NCI-H2107 (cell line): ENCODE data around the gene SMARCC2.
"Not testable (repeated sequence)": the region's sequence is repeated elsewhere in the genome, so short reads cannot be mapped to it uniquely, and the experiment has no call there.

Experiments used
- DNase-seq: peaks from one replicate; lab custom pipeline; 2025; lab: John Stamatoyannopoulos, UW

The SMARCC2 gene

DNA sequence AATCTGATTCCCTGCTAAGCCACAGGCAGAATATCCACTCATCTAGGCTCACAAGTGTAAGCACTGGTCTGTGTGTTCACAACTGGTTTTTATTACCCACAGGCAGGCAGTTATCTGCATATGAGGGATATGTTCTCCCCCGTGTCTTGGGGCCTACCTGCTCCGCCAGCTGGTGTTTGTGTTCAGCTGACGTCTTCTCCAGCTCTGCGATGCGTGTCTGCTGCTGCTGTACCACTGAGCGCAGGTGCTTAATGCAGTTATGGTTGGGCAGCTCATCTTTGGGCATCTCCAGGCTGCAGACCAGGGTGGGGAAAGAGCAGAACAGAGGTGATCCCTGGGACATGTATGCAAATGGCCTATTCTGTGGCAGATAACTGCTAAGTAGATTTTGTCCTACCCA, 18.7 kb upstream of the SMARCC2 start:
- DNase-seq = no peak

DNA sequence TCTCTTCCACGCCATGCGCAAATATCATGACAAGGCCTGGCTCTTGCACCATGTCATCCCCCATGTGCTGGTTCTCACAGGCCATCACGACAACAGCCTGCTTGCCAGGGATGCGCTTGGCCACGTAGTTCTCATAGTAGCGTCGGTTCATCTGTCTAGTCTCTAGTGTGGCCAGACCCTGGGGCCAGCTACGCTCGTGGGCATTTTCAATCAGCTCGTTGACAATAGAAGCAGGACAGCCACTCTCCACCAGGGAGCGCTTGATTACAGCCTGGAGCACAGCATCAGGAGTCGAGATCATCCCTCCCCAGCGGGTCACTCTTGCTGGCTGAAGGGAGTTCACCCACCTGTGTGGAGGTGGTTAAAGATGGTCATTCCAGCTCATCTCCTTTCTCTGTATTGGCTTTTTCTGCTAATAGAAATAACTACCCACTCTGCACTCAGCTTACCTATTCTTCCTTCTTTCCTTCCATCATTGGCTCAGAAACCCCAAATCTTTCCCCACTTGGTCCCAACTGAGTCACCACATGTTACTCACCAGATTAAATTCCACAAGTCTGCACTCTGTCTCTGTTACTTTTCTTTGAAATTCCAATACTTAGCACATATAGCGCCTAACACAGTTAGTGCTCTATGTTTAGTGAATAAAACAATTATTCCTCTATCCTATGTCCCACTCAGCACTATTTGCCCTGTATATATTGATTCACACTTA, 17.3 kb upstream of the SMARCC2 start:
- DNase-seq = no peak

DNA sequence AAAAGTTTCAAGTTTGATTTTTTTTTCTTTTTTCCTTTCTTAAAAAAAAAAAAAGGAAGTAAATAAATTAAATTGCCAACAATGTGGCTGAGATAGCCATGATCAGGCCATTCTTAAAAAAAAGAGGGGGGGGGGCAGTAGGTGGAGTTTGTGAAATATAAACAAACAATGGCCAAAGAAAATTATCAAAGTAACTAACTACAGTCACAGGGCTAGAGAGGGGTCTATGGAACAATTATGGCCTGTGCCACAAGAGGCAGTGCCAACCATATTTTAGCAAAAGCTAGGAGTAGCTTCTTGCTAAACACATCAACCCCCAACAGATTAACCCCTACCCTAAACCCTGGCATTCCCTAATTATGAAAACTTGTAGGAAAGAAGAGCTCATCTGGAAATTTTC, 16.2 kb upstream of the SMARCC2 start:
- DNase-seq = no peak

GRCh38 chr12:56204275-56204674, 15.0 kb upstream of the SMARCC2 start:
- no peak for DNase-seq

DNA sequence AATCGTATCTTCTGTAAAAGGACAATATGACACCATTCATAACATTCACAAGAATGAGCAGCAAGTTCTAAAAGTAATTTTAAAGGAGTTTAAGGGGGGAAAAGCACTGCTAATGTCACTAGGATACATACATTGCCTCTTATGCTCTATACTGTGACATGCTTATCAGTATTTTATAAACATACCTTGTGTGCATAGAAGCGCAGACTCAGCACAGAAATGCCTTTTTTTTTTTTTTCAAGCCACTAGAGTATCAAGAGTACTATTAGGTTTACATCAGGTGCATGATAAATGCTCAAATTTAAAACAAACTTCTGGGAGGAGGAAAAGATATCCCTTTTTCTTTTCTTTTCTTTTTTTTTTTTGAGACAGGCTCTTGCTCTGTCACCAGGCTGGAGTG, 13.6 kb upstream of the SMARCC2 start:
- DNase-seq = no peak

DNA sequence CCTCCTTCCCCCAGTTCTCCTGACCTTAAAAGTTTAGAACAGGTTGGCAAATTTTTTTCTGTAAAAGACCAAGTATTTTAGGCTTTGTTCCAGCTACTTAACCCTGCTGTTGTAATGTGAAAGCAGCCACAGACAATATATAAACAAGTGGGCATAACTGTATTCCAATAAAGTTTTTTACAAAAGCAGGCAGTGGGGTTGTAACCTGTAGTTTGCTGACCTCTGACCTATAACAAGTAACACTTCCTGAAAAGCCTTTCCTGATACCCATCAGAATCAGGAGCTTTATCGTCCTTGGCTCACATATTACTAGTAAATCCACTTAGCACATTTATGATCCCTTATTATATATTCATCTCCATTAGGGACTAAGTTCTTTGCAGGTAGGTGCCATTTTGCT, 13.1 kb upstream of the SMARCC2 start:
- no peak for DNase-seq

DNA sequence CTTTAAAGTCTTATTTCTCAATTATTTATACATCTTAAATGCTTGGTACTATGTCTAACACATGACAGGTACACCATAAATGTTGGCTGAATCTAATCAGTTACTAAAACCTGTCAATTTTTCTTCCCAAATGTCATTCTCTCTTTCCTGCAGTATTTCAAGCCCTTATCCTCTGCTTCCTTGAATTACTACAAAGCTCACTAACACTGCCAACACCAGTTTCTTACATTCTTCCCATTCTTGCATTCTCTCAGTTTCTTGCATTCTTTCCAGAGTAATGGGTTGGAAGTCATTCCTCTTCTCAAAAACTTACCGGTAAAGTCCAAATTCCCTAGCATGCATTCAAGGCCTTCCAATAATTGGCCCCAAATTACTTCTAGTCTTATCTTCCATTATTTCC, 9.6 kb upstream of the SMARCC2 start:
- no peak for DNase-seq

DNA sequence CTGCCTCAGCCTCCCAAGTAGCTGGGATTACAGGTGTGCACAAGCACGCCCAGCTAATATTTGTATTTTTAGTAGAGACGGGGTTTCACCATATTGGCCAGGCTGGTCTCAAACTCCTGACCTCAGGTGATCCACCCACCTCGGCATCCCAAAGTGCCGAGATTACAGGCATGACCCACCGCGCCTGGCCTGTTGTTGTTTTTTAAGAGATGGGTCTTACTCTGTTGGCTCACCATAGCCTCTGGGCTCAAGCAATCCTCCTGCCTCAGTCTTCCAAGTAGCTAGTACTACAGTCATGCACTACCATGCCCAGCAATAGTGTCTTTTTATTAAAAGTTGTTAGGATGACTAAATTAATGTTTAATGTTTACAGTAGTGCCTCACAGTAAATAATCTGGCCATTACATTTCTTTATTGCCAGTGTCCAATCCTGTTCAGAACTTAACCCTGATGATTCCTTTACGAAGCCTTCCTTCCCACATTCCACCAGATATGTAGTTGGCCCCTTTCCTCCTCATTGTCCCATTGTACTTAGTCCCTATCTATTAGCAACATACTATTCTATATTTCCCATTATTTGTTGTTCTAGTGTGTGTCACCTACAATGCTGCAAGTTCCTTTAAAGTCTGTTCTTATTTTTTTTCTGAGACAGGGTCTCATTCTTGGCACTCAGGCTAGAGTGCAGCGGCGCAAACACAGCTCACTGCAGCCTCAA, 8.8 kb upstream of the SMARCC2 start:
- DNase-seq = no peak

- not testable (repeated sequence) for DNase-seq
Observed at GRCh38 chr12:56196818-56197550, 7.7 kb upstream of the SMARCC2 start.

- DNase-seq = peak; percentile 79
Observed at GRCh38 chr12:56193025-56193578, 3.8 kb upstream of the SMARCC2 start.

DNA sequence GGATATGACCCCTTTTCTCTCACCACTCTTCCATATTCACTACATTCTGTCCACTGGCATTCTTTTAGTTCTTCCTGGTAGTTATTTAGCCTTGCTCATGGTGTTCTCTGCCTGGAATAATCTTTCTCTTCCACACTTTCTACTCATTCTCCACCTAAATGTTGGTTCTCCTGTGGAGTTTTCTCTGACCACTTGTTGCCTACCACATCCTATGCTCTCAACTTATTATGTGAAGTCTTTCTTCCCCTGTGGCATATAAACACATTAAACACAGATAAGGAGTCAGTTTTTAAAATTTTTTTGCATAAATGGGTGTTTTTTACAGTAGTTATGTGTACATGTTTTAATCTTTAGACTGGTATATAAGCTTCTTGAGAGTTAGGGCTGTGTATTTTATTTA, 3.3 kb upstream of the SMARCC2 start:
- no peak for DNase-seq

DNA sequence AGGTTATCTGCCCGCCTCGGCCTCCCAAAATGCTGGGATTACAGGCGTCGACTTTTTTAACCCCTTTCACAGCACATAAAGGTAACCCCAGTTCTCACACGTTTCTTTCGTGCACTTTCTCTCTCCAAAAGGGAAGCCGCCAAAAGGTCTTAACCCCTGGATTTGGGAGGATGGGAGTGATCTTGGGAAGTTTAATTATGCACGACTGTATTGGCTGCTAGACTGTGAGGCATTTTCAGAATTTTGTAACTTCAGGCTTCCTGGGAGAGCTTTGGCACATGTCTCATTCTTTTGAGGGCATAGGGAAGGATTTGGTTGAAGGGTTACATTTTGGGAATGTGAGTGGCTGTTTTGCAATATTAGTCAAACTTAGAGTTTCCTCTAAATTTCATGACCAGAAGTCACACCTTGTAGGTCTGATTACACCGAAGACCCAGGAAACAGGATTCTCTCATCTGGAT, 1.4 kb upstream of the SMARCC2 start:
- DNase-seq = no peak

- DNase-seq = peak; percentile 83
Observed at GRCh38 chr12:56189918-56190694, 823 bp upstream of the SMARCC2 start.

- no peak for DNase-seq
Observed at GRCh38 chr12:56188778-56189098, 545 bp downstream of the SMARCC2 start.

DNA sequence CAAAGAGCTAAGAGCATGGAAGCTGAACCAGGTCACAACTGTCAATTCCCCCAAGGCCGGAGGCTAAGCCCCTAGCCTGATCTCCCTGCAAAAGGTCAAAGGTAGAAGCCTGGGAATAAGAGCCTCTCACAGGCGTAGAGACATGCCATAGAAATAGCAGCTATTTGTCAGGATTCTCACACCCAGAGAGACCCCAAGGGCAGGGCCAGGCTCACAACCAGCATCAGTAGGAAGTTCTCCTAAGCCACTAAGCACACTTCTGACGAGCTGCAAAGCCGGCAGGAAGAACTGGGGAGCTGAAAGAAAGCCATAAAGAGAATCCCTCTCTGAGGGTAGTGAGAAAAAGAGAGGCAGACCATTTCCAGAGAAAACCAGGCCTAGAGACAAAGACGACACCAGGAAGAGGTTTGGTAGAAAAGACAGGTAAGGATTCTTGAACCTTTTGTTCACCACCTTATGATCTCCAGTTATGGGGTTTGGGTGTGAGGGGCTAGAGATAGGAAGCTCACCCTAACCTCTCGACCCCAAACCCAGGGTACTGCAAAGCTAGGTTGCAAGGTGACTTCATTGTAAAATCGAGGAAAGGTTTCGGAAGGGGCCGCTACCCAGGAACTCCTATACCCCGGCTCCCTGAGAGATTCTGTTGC, 1.0 kb downstream of the SMARCC2 start:
- DNase-seq = no peak

- no peak for DNase-seq
Observed at GRCh38 chr12:56186957-56187356, 2.3 kb downstream of the SMARCC2 start.

GRCh38 chr12:56178347-56178746, 10.9 kb downstream of the SMARCC2 start:
- DNase-seq = no peak

GRCh38 chr12:56172839-56173238, 16.4 kb downstream of the SMARCC2 start:
- no peak for DNase-seq

GRCh38 chr12:56169229-56169759, 20.0 kb downstream of the SMARCC2 start:
- DNase-seq = no peak

DNA sequence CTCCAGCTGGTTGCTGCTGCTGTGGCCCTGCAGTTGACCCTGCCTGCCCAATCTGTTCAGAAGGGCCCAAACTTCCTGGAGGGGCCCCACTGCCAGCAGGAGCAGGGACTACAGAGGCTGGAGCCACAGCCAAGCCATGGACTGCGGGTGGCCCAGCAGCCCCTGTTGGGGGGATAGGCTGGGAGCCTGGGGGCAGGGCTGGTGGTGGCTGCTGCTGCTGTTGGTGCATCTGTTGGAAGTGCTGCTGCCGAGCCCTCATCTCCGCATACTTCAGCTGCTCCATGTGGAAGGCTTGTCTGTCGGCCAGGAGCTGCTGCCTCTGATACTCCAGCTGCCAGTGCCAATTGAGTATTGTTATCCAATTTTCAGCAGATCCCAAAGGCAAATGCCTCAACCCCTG, 23.9 kb downstream of the SMARCC2 start:
- no peak for DNase-seq

GRCh38 chr12:56164345-56164729, 24.9 kb downstream of the SMARCC2 start:
- no peak for DNase-seq
